Lower leg skin (tissue), 4 donors: Measurements from ENCODE around the gene YWHAE. TPM values are rescaled to one million over a fixed set of nuclear protein-coding genes. Genes with fewer than 3 reads are reported as not detected.
A peak's percentile ranks its signal among the peaks of the same experiment; 100 is the strongest.
"Not testable (repeated sequence)": the region's sequence is repeated elsewhere in the genome, so short reads cannot be mapped to it uniquely, and the experiment has no call there.

Source experiments
- DNase-seq, 2 donors: peaks; one replicate each; pipeline ENCODE4 v3.0.0-alpha.2; 2019; ENCODE audit warnings: low spot score in 2 of 2
- H3K4me3 ChIP-seq: fragments of 200-600 bp; sonication (generic); 2 replicates; pipeline ENCODE4 v1.5.1; 2017; ENCODE audit warnings: mild to moderate bottlenecking, low read depth; ENCODE audit not compliant: poor library complexity, severe bottlenecking
- CTCF ChIP-seq, 3 donors: fragments of 450-650 bp; IDR thresholded peaks; one replicate each; pipeline ENCODE4 v1.5.1; 2016; ENCODE audit warnings: antibody characterized with exemption in 3 of 3, mild to moderate bottlenecking in 3 of 3, moderate library complexity in 2 of 3
- POLR2A ChIP-seq, 2 donors: fragments of 450-650 bp; IDR thresholded peaks; one replicate each; pipeline ENCODE4 v1.6.1; 2016 to 2017; ENCODE audit warnings: antibody characterized with exemption in 2 of 2, mild to moderate bottlenecking in 1 of 2, moderate library complexity in 1 of 2
- WGBS, 2 donors: methylation state at CpG; one replicate each; pipeline ENCODE4 v1.1.5; 2018; 5-methylcytosine and 5-hydroxymethylcytosine counted together
- intact Hi-C: fragments of 100-400 bp; cut with DNase I; formaldehyde crosslinking; loops from one replicate; pipeline ENCODE4 v1.15.0; 2023; ENCODE audit warnings: low total_unique reads
- total RNA-seq, 4 donors: library from RNA; depleted of rRNA; stranded (reverse); fragments of >200 nt; gene quantifications; one replicate each; pipeline ENCODE4 v1.1.0, GENCODE V29; 2016

Gene YWHAE
- total RNA-seq, 4 donors from 2014 or later: 431 to 648 (median 506) TPM

GRCh38 chr17:1402262-1402586, 2.2 kb upstream of the YWHAE start:
- no peak for DNase-seq
- H3K4me3 ChIP-seq: no peak overlapping the region
- intact Hi-C loops: no loop called here
- WGBS, 2 donors: 94 to 95% methylated on average over 4 of the region's 4 CpGs
- TF ChIP-seq POLR2A (IDR thresholded peaks at IDR 0.05): no peak
- no peak for TF ChIP-seq CTCF (IDR thresholded peaks at IDR 0.05)

GRCh38 chr17:1398931-1399678, 917 bp downstream of the YWHAE start:
- peak overlapping the region; percentile 80 for H3K4me3 ChIP-seq
- 0 to 1% methylated on average over 38 to 39 of the region's 41 CpGs for WGBS, 2 donors
- intact Hi-C loops: no loop called here

GRCh38 chr17:1398028-1398427, 2.0 kb downstream of the YWHAE start:
- WGBS, 2 donors: 7% methylated on average over 2 of the region's 2 CpGs
- H3K4me3 ChIP-seq: no peak overlapping the region
- DNase-seq: no peak
- intact Hi-C loops: no loop called here
- TF ChIP-seq CTCF (IDR thresholded peaks at IDR 0.05): no peak
- no peak for TF ChIP-seq POLR2A (IDR thresholded peaks at IDR 0.05)

More at GRCh38 chr17:1398931-1399678, 917 bp downstream of the YWHAE start:
- TF ChIP-seq POLR2A (IDR thresholded peaks at IDR 0.05): no peak
- no peak for TF ChIP-seq CTCF (IDR thresholded peaks at IDR 0.05)
- DNase-seq: peak; percentile 19 to 92

GRCh38 chr17:1395876-1396665, 4.0 kb downstream of the YWHAE start:
- H3K4me3 ChIP-seq, DNase-seq, intact Hi-C loops: not testable (repeated sequence)
- WGBS, 2 donors: 87 to 90% methylated on average over 26 of the region's 26 CpGs

GRCh38 chr17:1391577-1391976, 8.4 kb downstream of the YWHAE start:
- TF ChIP-seq POLR2A (IDR thresholded peaks at IDR 0.05) (no peak), CTCF (IDR thresholded peaks at IDR 0.05) (no peak)
- no peak for DNase-seq
- intact Hi-C loops: no loop called here
- WGBS, 2 donors: 93% methylated on average over 9 of the region's 9 CpGs
- H3K4me3 ChIP-seq: no peak overlapping the region
